CD14-positive monocyte (primary cell): Measurements from ENCODE around the gene TIMP2. TPM values are rescaled to one million over a fixed set of nuclear protein-coding genes. Genes with fewer than 3 reads are reported as not detected.

Experiments used
- DNase-seq, 3 donors: peaks; one replicate each; pipeline ENCODE4 v3.0.0-alpha.2; 2011 to 2022
- H2AFZ ChIP-seq: 2 replicates; pipeline ENCODE4 v1.6.0; 2012; ENCODE audit warnings: mild to moderate bottlenecking, low read depth, low read length, inconsistent platforms; ENCODE audit not compliant: insufficient read depth, poor library complexity, severe bottlenecking
- H3K27ac ChIP-seq, 2 donors: 1 replicate in 1 of 2; 2 replicates in 1 of 2; pipeline ENCODE4 v1.5.1; 2012 to 2013; ENCODE audit warnings: low read length in 2 of 2, control low read depth in 1 of 2, inconsistent platforms in 1 of 2, low read depth in 1 of 2, mild to moderate bottlenecking in 1 of 2
- H3K27me3 ChIP-seq, 2 donors: one replicate each; pipeline versions ENCODE4 v1.6.0 to v1.6.1; 2011 to 2013; ENCODE audit warnings: low read length in 2 of 2; ENCODE audit not compliant: control insufficient read depth in 2 of 2, insufficient read depth in 2 of 2
- H3K36me3 ChIP-seq, 2 donors: replicated peaks in 1 of 2; 1 replicate in 1 of 2; 2 replicates in 1 of 2; pipeline versions ENCODE4 v1.5.1 to v1.6.1; 2012 to 2013; ENCODE audit warnings: low read length in 2 of 2, control low read depth in 1 of 2, inconsistent platforms in 1 of 2, mild to moderate bottlenecking in 1 of 2; ENCODE audit not compliant: insufficient read depth in 2 of 2, control insufficient read depth in 1 of 2
- H3K4me1 ChIP-seq, 2 donors: 1 replicate in 1 of 2; 2 replicates in 1 of 2; pipeline versions ENCODE4 v1.5.1 to v1.6.1; 2012 to 2013; ENCODE audit warnings: low read length in 2 of 2, control low read depth in 1 of 2, inconsistent platforms in 1 of 2, mild to moderate bottlenecking in 1 of 2, moderate library complexity in 1 of 2; ENCODE audit not compliant: insufficient read depth in 2 of 2, control insufficient read depth in 1 of 2
- H3K4me2 ChIP-seq: replicated peaks from 2 replicates; pipeline ENCODE3; 2012; ENCODE audit warnings: low read length, moderate library complexity, mild to moderate bottlenecking; ENCODE audit not compliant: poor library complexity, severe bottlenecking; ENCODE audit errors: extremely low read depth
- H3K4me3 ChIP-seq, 3 experiments: fragments of 200-600 bp in 1 of 3; sonication (generic) in 1 of 3; replicated peaks in 1 of 3; 1 replicate in 2 of 3; 2 replicates in 1 of 3; pipeline ENCODE4 v1.5.1; 2011 to 2013; ENCODE audit warnings: low read length in 3 of 3, mild to moderate bottlenecking in 3 of 3, control low read depth in 2 of 3, low read depth in 2 of 3, inconsistent platforms in 1 of 3, moderate library complexity in 1 of 3
- H3K79me2 ChIP-seq: 2 replicates; pipeline ENCODE4 v1.6.0; 2012; ENCODE audit warnings: mild to moderate bottlenecking, control low read depth, inconsistent platforms, low read length, moderate library complexity; ENCODE audit not compliant: insufficient read depth
- H3K9ac ChIP-seq: 2 replicates; pipeline ENCODE4 v1.6.0; 2017; ENCODE audit warnings: low read length, mild to moderate bottlenecking; ENCODE audit not compliant: insufficient read depth, poor library complexity, severe bottlenecking
- H3K9me3 ChIP-seq, 2 donors: replicated peaks in 1 of 2; 1 replicate in 1 of 2; 2 replicates in 1 of 2; pipeline versions ENCODE4 v1.5.1 to v1.6.1; 2012 to 2013; ENCODE audit warnings: low read length in 2 of 2, control low read depth in 1 of 2; ENCODE audit not compliant: control insufficient read depth in 1 of 2, insufficient read depth in 1 of 2
- H4K20me1 ChIP-seq: 2 replicates; pipeline ENCODE4 v1.6.0; 2012; ENCODE audit warnings: mild to moderate bottlenecking, low read length, control low read depth, moderate library complexity; ENCODE audit not compliant: insufficient read depth
- H3K27ac Mint-ChIP-seq, 7 donors: one replicate each; pipeline ENCODE4 v1.8.0; 2020; ENCODE audit warnings: mild to moderate bottlenecking in 7 of 7, mixed read lengths in 7 of 7, moderate library complexity in 6 of 7, inconsistent platforms in 2 of 7
- H3K27me3 Mint-ChIP-seq, 3 donors: one replicate each; pipeline ENCODE4 v1.8.0; 2021 to 2022; ENCODE audit warnings: low read depth in 3 of 3, mild to moderate bottlenecking in 3 of 3, mixed read lengths in 3 of 3, moderate library complexity in 3 of 3, inconsistent platforms in 1 of 3
- H3K36me3 Mint-ChIP-seq, 2 donors: one replicate each; pipeline ENCODE4 v1.8.0; 2020; ENCODE audit warnings: mixed read lengths in 2 of 2, inconsistent platforms in 1 of 2, mild to moderate bottlenecking in 1 of 2
- H3K4me1 Mint-ChIP-seq: one replicate; pipeline ENCODE4 v1.8.0; 2020; ENCODE audit warnings: mild to moderate bottlenecking, mixed read lengths
- H3K4me3 Mint-ChIP-seq, 2 donors: one replicate each; pipeline ENCODE4 v1.8.0; 2020; ENCODE audit warnings: mild to moderate bottlenecking in 2 of 2, mixed read lengths in 2 of 2, moderate library complexity in 1 of 2
- H3K9me3 Mint-ChIP-seq, 7 donors: one replicate each; pipeline ENCODE4 v1.8.0; 2020 to 2022; ENCODE audit warnings: mixed read lengths in 7 of 7, mild to moderate bottlenecking in 6 of 7, moderate library complexity in 6 of 7, inconsistent platforms in 2 of 7
- WGBS: methylation state at CpG from one replicate; pipeline ENCODE4 v1.1.5; 2013; ENCODE audit warnings: missing lambda C conversion rate; ENCODE audit not compliant: insufficient coverage; 5-methylcytosine and 5-hydroxymethylcytosine counted together
- intact Hi-C, 2 donors: fragments of 100-400 bp; cut with micrococcal nuclease; formaldehyde crosslinking; loops; one replicate each; pipeline versions ENCODE4 v1.15.0 to v1.15.1; 2023
- polyA plus RNA-seq, 3 donors: library from polyadenylated mRNA; depleted of rRNA in 1 of 3; unstranded in 2 of 3; stranded (reverse) in 1 of 3; fragments of 300-500 nt in 2 of 3; fragments of >200 nt in 1 of 3; fragmentation: Illumina TruSeq in 2 of 3; gene quantifications; 1 replicate in 2 of 3; 2 replicates in 1 of 3; pipeline ENCODE4 v1.2.3, GENCODE V29; 2012 to 2021
- TF ChIP-seq, protein P1 (sequence below): fragments of 200-600 bp; IDR thresholded peaks from one replicate; pipeline ENCODE4 v1.8.0; 2022; ENCODE audit warnings: antibody characterized with exemption, mild to moderate bottlenecking

TIMP2 gene
- polyA plus RNA-seq, 3 donors = 4.5 to 101 (median 6.4) TPM

DNA sequence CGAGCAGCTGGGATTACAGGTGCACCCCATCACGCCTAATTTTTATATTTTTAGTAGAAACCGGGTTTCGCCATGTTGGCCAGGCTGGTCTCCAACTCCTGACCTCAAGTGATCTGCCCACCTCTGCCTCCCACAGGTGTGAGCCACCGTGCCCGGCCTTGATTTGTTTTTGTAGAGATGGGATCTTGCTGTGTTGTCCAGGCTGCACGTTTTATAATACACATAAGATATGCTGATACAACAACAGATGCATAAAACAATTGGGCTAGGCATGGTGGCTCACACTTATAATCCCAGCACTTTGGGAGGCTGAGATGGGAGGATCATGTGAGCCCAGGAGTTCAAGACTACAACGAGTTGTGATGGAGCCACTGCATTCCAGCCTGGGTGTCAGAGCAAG is 90.6 kb downstream of the TIMP2 start:
- H3K9ac ChIP-seq = no peak overlapping the region
- H2AFZ ChIP-seq = no peak overlapping the region
- H3K27me3 ChIP-seq = no peaks in the 10 kb centered on the region
- Mint-ChIP-seq H3K27me3 (peaks cover 0 to 3% (median 0%) of the 10 kb centered on the region in 3 donors), H3K27ac (no peak overlapping the region), H3K9me3 (no peaks in the 10 kb centered on the region), H3K36me3 (peaks cover 83 to 88% of the 10 kb centered on the region in 2 donors), H3K4me1 (peaks cover 15% of the 10 kb centered on the region), H3K4me3 (no peak overlapping the region)
- H3K4me2 ChIP-seq = no peak overlapping the region
- intact Hi-C loops = no loop called here
- H4K20me1 ChIP-seq = peaks cover 27% of the 10 kb centered on the region
- H3K4me1 ChIP-seq = peaks cover 8 to 13% of the 10 kb centered on the region in 2 donors
- no peaks in the 10 kb centered on the region for H3K9me3 ChIP-seq
- TF ChIP-seq, protein P1, sequence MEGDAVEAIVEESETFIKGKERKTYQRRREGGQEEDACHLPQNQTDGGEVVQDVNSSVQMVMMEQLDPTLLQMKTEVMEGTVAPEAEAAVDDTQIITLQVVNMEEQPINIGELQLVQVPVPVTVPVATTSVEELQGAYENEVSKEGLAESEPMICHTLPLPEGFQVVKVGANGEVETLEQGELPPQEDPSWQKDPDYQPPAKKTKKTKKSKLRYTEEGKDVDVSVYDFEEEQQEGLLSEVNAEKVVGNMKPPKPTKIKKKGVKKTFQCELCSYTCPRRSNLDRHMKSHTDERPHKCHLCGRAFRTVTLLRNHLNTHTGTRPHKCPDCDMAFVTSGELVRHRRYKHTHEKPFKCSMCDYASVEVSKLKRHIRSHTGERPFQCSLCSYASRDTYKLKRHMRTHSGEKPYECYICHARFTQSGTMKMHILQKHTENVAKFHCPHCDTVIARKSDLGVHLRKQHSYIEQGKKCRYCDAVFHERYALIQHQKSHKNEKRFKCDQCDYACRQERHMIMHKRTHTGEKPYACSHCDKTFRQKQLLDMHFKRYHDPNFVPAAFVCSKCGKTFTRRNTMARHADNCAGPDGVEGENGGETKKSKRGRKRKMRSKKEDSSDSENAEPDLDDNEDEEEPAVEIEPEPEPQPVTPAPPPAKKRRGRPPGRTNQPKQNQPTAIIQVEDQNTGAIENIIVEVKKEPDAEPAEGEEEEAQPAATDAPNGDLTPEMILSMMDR = no peak
- H3K36me3 ChIP-seq = peaks cover 73 to 87% of the 10 kb centered on the region in 2 donors
- H3K4me3 ChIP-seq = no peak overlapping the region
- 71% methylated on average over 1 of the region's 8 CpGs for WGBS
- no peak overlapping the region for H3K27ac ChIP-seq
- peaks cover 37% of the 10 kb centered on the region for H3K79me2 ChIP-seq
- DNase-seq = no peak

DNA sequence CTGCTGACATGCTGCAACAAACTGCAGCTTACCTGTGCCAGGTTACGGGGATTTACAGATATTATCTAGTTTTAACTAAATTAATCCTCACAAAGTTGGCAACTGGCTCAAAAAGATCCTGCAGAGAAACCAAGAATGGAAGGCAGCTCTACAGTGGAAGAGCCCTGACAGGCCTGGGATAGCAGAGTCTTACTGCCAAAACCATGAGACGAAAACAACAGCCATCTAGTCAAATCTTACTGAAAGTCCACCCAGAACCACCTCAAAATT is 92.7 kb downstream of the TIMP2 start:
- no peak for DNase-seq
- no peaks in the 10 kb centered on the region for H3K27me3 ChIP-seq
- Mint-ChIP-seq H3K36me3 (peaks cover 89 to 98% of the 10 kb centered on the region in 2 donors), H3K9me3 (no peaks in the 10 kb centered on the region), H3K27me3 (no peaks in the 10 kb centered on the region), H3K4me3 (no peak overlapping the region), H3K4me1 (peaks cover 12% of the 10 kb centered on the region), H3K27ac (no peak overlapping the region)
- peaks cover 7 to 10% of the 10 kb centered on the region in 2 donors for H3K4me1 ChIP-seq
- H3K4me2 ChIP-seq = no peak overlapping the region
- no peak overlapping the region for H3K4me3 ChIP-seq
- H3K27ac ChIP-seq = no peak overlapping the region
- peaks cover 78 to 98% of the 10 kb centered on the region in 2 donors for H3K36me3 ChIP-seq
- H3K9me3 ChIP-seq = no peaks in the 10 kb centered on the region
- H3K79me2 ChIP-seq = peaks cover 16% of the 10 kb centered on the region
- peaks cover 14% of the 10 kb centered on the region for H4K20me1 ChIP-seq
- H2AFZ ChIP-seq = no peak overlapping the region
- WGBS = 100% methylated on average over 2 of the region's 2 CpGs
- TF ChIP-seq, protein P1 = no peak
- H3K9ac ChIP-seq = no peak overlapping the region
- intact Hi-C loops = no loop called here
